Measurements from ENCODE around the gene PAIP1. TPM values are rescaled to one million over a fixed set of nuclear protein-coding genes. Genes with fewer than 3 reads are reported as not detected.
"Not testable (repeated sequence)": the region's sequence is repeated elsewhere in the genome, so short reads cannot be mapped to it uniquely, and the experiment has no call there.

PAIP1 gene
- total and polyA plus RNA-seq, 2 experiments from 2014 or later = 151 to 298 TPM

- no peak for TF ChIP-seq CTCF (IDR thresholded peaks at IDR 0.05; ENCODE audit: low read depth, low read length)
- Histone ChIP-seq H3K36me3 (peaks cover 3% of the 10 kb centered on the region), H3K27ac (no peak overlapping the region), H3K4me1 (ENCODE audit: low read depth) (no peaks in the 10 kb centered on the region), H3K4me3 (no peak overlapping the region), H3K9me3 (ENCODE audit: low read depth) (no peaks in the 10 kb centered on the region), H3K27me3 (no peaks in the 10 kb centered on the region)
- DNase-seq (ENCODE audit: low read depth in 1 of 2, low spot score in 1 of 2) = no peak
Measured at GRCh38 chr5:43581398-43581797, 24.5 kb upstream of the PAIP1 start.

GRCh38 chr5:43580402-43581210 is 23.7 kb upstream of the PAIP1 start:
- not testable (repeated sequence) for DNase-seq (ENCODE audit: low read depth in 1 of 2, low spot score in 1 of 2); H3K27me3 ChIP-seq; H3K27ac ChIP-seq; H3K36me3 ChIP-seq; H3K4me1 ChIP-seq (ENCODE audit: low read depth); H3K9me3 ChIP-seq (ENCODE audit: low read depth); H3K4me3 ChIP-seq

GRCh38 chr5:43573058-43573457 is 16.2 kb upstream of the PAIP1 start:
- H3K27ac ChIP-seq = peak overlapping the region; percentile 97
- no peaks in the 10 kb centered on the region for H3K36me3 ChIP-seq
- peaks cover 43% of the 10 kb centered on the region for H3K4me1 ChIP-seq (ENCODE audit: low read depth)
- no peaks in the 10 kb centered on the region for H3K27me3 ChIP-seq
- no peak overlapping the region for H3K4me3 ChIP-seq
- DNase-seq (ENCODE audit: low read depth in 1 of 2, low spot score in 1 of 2) = peak in 1 of 2 donors; percentile 65
- TF ChIP-seq CTCF (IDR thresholded peaks at IDR 0.05; ENCODE audit: low read depth, low read length) = no peak
- no peaks in the 10 kb centered on the region for H3K9me3 ChIP-seq (ENCODE audit: low read depth)

- Histone ChIP-seq H3K36me3 (no peaks in the 10 kb centered on the region), H3K27me3 (no peaks in the 10 kb centered on the region), H3K4me1 (ENCODE audit: low read depth) (peaks cover 43% of the 10 kb centered on the region), H3K9me3 (ENCODE audit: low read depth) (no peaks in the 10 kb centered on the region), H3K27ac (peak overlapping the region; percentile 97), H3K4me3 (peak overlapping the region; percentile 8)
- TF ChIP-seq CTCF (IDR thresholded peaks at IDR 0.05; ENCODE audit: low read depth, low read length) = no peak
- DNase-seq (ENCODE audit: low read depth in 1 of 2, low spot score in 1 of 2) = peak; percentile 12 to 67
Measured at GRCh38 chr5:43572357-43572756, 15.5 kb upstream of the PAIP1 start.

GRCh38 chr5:43571237-43571636 is 14.4 kb upstream of the PAIP1 start:
- DNase-seq (ENCODE audit: low read depth in 1 of 2, low spot score in 1 of 2) = peak in 1 of 2 donors; percentile 36
- Histone ChIP-seq H3K27ac (peak overlapping the region; percentile 97), H3K36me3 (no peaks in the 10 kb centered on the region), H3K4me1 (ENCODE audit: low read depth) (peaks cover 43% of the 10 kb centered on the region), H3K4me3 (no peak overlapping the region), H3K9me3 (ENCODE audit: low read depth) (no peaks in the 10 kb centered on the region), H3K27me3 (no peaks in the 10 kb centered on the region)
- no peak for TF ChIP-seq CTCF (IDR thresholded peaks at IDR 0.05; ENCODE audit: low read depth, low read length)

- H3K4me1 ChIP-seq (ENCODE audit: low read depth) = peaks cover 43% of the 10 kb centered on the region
- no peaks in the 10 kb centered on the region for H3K36me3 ChIP-seq
- no peak for DNase-seq (ENCODE audit: low read depth in 1 of 2, low spot score in 1 of 2)
- H3K4me3 ChIP-seq = no peak overlapping the region
- H3K9me3 ChIP-seq (ENCODE audit: low read depth) = no peaks in the 10 kb centered on the region
- H3K27me3 ChIP-seq = no peaks in the 10 kb centered on the region
- peak overlapping the region; percentile 97 for H3K27ac ChIP-seq
- no peak for TF ChIP-seq CTCF (IDR thresholded peaks at IDR 0.05; ENCODE audit: low read depth, low read length)
Measured at GRCh38 chr5:43570450-43571158, 13.7 kb upstream of the PAIP1 start.
